HepG2 (cell line): ENCODE data around the gene HCFC1R1. TPM values are rescaled to one million over a fixed set of nuclear protein-coding genes. Genes with fewer than 3 reads are reported as not detected.

Source experiments
- AFF4 ChIP-seq: sonication (generic); formaldehyde crosslinking; IDR thresholded peaks from 2 replicates; pipeline ENCODE4 v1.4.0; 2020; ENCODE audit warnings: missing genetic modification reagents
- BCL6 ChIP-seq: IDR thresholded peaks from 2 replicates; pipeline ENCODE4 v1.6.1; 2016; ENCODE audit warnings: missing genetic modification reagents, missing compliant biosample characterization
- BORCS8-MEF2B ChIP-seq: sonication (generic); formaldehyde crosslinking; IDR thresholded peaks from 2 replicates; pipeline ENCODE4 v1.8.0; 2022; ENCODE audit warnings: mild to moderate bottlenecking, missing genetic modification reagents
- CREM ChIP-seq, 2 experiments: sonication (generic) in 1 of 2; formaldehyde crosslinking in 1 of 2; IDR thresholded peaks; 2 replicates each; pipeline versions ENCODE4 v1.4.0 to v1.6.1; 2016 to 2020; ENCODE audit warnings: antibody characterized with exemption in 1 of 2, mild to moderate bottlenecking in 1 of 2, missing genetic modification reagents in 1 of 2
- HNRNPH1 ChIP-seq: fragments of 200-400 bp; formaldehyde crosslinking; optimal IDR thresholded peaks from 2 replicates; pipeline ENCODE3; 2017; ENCODE audit warnings: mild to moderate bottlenecking, low read depth, low read length
- KDM5B ChIP-seq: sonication (generic); formaldehyde crosslinking; IDR thresholded peaks from 2 replicates; pipeline ENCODE4 v1.4.0; 2020; ENCODE audit warnings: missing genetic modification reagents, mild to moderate bottlenecking, borderline replicate concordance
- PCBP1 ChIP-seq: fragments of 200-400 bp; formaldehyde crosslinking; IDR thresholded peaks from 2 replicates; pipeline ENCODE4 v1.6.1; 2017; ENCODE audit warnings: mild to moderate bottlenecking, low read depth, low read length, borderline replicate concordance
- PREB ChIP-seq: sonication (generic); formaldehyde crosslinking; IDR thresholded peaks from 2 replicates; pipeline ENCODE4 v1.4.0; 2020; ENCODE audit warnings: missing genetic modification reagents
- ZNF225 ChIP-seq: sonication (generic); formaldehyde crosslinking; IDR thresholded peaks from 2 replicates; pipeline ENCODE4 v1.4.0; 2020; ENCODE audit warnings: mild to moderate bottlenecking, missing genetic modification reagents
- ZNF251 ChIP-seq: sonication (generic); formaldehyde crosslinking; IDR thresholded peaks from 2 replicates; pipeline ENCODE4 v1.9.0; 2021; ENCODE audit warnings: mild to moderate bottlenecking, missing genetic modification reagents
- ZNF274 ChIP-seq: sonication (generic); formaldehyde crosslinking; IDR thresholded peaks from 2 replicates; pipeline ENCODE4 v1.5.1; 2020; ENCODE audit warnings: mild to moderate bottlenecking, missing genetic modification reagents
- ZNF446 ChIP-seq: sonication (generic); formaldehyde crosslinking; IDR thresholded peaks from 2 replicates; pipeline ENCODE4 v1.5.0; 2020; ENCODE audit warnings: mild to moderate bottlenecking, missing genetic modification reagents
- ZNF777 ChIP-seq: sonication (generic); formaldehyde crosslinking; IDR thresholded peaks from 2 replicates; pipeline ENCODE4 v1.4.0; 2020; ENCODE audit warnings: missing genetic modification reagents
- ZNF788 ChIP-seq: sonication (generic); formaldehyde crosslinking; IDR thresholded peaks from 2 replicates; pipeline ENCODE4 v1.5.0; 2020; ENCODE audit warnings: mild to moderate bottlenecking, missing genetic modification reagents, borderline replicate concordance
- polyA plus RNA-seq, 8 experiments: library from polyadenylated mRNA; depleted of rRNA in 3 of 8; stranded (reverse) in 7 of 8; unstranded in 1 of 8; fragments of >200 nt; fragmentation: Illumina TruSeq in 4 of 8; extraction: Trizol in 4 of 8; gene quantifications; 2 replicates each; pipeline versions ENCODE4 v1.2.1 to v1.2.3, GENCODE V29; 2011 to 2016; ENCODE audit warnings: low read depth in 4 of 8, missing spikeins in 1 of 8, mixed read lengths in 1 of 8; ENCODE audit not compliant: insufficient read depth in 1 of 8
- total RNA-seq, 5 experiments: library from RNA; depleted of rRNA; stranded (reverse); fragments of >200 nt; fragmentation: Illumina TruSeq; extraction: Trizol; gene quantifications; 2 replicates each; pipeline ENCODE4 v1.2.3, GENCODE V29; 2016; ENCODE audit warnings: low read depth in 1 of 5
- TF ChIP-seq, protein P1 (sequence below): IDR thresholded peaks from 2 replicates; pipeline ENCODE4 v1.6.1; 2016; ENCODE audit warnings: control low read depth
- TF ChIP-seq, protein P2 (sequence below), 2 experiments: fragments of 450-650 bp in 1 of 2; sonication (generic) in 1 of 2; formaldehyde crosslinking; IDR thresholded peaks; 2 replicates each; pipeline versions ENCODE4 v1.5.0 to v1.8.0; 2020 to 2022; ENCODE audit warnings: mild to moderate bottlenecking in 1 of 2, missing genetic modification reagents in 1 of 2

HCFC1R1 gene
- total and polyA plus RNA-seq, 2 of the 13 experiments (the other 11 are each of a cell fraction or from before 2014, with no cell fraction given): 13.8 to 16.1 TPM

DNA sequence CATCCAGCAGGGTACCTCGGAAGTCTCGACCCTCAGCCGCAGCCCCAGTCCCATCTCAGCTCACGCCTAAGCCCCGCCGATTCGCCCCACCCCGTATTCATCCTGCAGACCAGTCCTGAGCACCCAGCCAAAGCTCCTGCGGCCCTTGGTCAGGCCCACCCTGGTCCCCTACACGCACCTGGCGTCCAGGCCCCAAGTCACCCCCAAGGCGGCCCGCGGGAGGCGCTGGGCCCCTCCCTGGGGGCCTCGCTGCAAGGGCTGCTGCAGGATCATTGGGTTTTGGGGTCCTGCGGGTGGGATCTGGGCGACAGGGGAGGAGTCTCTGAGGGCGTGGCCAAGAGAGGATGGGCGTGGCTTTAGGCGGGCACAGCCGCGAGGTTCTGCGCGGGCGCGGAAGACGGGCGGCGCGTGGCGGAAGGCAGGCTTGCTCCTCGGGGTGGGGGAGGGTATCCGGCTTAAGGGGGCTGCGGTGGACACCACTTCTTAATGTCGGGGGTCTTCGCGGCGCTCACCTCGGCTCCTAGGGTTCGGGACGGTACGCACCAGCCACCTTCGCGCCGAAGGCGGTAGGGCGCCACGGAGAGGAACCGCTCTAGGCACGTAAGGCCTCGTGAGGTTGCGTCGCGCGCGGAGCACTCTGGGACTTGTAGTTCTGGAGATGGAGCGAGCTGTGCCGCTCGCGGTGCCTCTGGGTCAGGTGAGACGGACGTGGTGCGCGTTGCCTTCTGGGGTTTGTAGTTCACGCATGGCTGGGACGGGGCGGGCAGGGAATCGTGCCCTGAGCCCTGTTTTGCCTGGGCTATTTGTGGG lies at the start of gene HCFC1R1, which contains the start of gene THOC6 (continued):
- TF ChIP-seq BORCS8-MEF2B (CRISPR knock-in tag): peak; percentile 94
- peak; percentile 72; the same call in 1 of the 2 replicates for TF ChIP-seq ZNF446 (CRISPR knock-in tag)
- no peak for TF ChIP-seq AFF4 (CRISPR knock-in tag)
- TF ChIP-seq ZNF225 (CRISPR knock-in tag): peak; percentile 44
- TF ChIP-seq HNRNPH1: peak; percentile 0
- no peak for TF ChIP-seq ZNF251
- TF ChIP-seq KDM5B (CRISPR knock-in tag): peak; percentile 84
- peak; percentile 96 for TF ChIP-seq PCBP1
- TF ChIP-seq ZNF274 (CRISPR knock-in tag): peak; percentile 82
- no peak for TF ChIP-seq PREB (CRISPR knock-in tag)
- TF ChIP-seq ZNF788 (CRISPR knock-in tag): peak; percentile 94; the same call in 1 of the 2 replicates
- TF ChIP-seq, protein P1, sequence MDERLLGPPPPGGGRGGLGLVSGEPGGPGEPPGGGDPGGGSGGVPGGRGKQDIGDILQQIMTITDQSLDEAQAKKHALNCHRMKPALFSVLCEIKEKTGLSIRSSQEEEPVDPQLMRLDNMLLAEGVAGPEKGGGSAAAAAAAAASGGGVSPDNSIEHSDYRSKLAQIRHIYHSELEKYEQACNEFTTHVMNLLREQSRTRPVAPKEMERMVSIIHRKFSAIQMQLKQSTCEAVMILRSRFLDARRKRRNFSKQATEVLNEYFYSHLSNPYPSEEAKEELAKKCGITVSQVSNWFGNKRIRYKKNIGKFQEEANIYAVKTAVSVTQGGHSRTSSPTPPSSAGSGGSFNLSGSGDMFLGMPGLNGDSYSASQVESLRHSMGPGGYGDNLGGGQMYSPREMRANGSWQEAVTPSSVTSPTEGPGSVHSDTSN (CRISPR knock-in tag): 0 out of 2 replicates have a peak, but pooled peaks have one; percentile 16
- peak; percentile 36; the same call in 1 of the 2 replicates for TF ChIP-seq BCL6 (CRISPR knock-in tag)
- TF ChIP-seq ZNF777 (CRISPR knock-in tag): peak; percentile 84
- TF ChIP-seq CREM (IDR thresholded peaks at IDR 0.05): peak; percentile 98
- no peak; the same call in 1 of the 2 replicates for TF ChIP-seq CREM (CRISPR knock-in tag; IDR thresholded peaks at IDR 0.05)
- TF ChIP-seq, protein P2, sequence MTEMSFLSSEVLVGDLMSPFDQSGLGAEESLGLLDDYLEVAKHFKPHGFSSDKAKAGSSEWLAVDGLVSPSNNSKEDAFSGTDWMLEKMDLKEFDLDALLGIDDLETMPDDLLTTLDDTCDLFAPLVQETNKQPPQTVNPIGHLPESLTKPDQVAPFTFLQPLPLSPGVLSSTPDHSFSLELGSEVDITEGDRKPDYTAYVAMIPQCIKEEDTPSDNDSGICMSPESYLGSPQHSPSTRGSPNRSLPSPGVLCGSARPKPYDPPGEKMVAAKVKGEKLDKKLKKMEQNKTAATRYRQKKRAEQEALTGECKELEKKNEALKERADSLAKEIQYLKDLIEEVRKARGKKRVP (CRISPR knock-in tag; IDR thresholded peaks at IDR 0.05): peak in 1 of 2 experiments; percentile 95; a peak in 2 of 4 replicates
